Fibroblast of lung (primary cell): ENCODE results near the gene OR2A1.
"Not testable (repeated sequence)": the region's sequence is repeated elsewhere in the genome, so short reads cannot be mapped to it uniquely, and the experiment has no call there.

Experiments used
- EZH2 ChIP-seq: IDR thresholded peaks from 2 replicates; pipeline ENCODE4 v1.5.1; 2012; ENCODE audit warnings: low read length, control low read depth, mild to moderate bottlenecking; ENCODE audit errors: missing control alignments
- TF ChIP-seq, protein P1 (sequence below), 2 donors: IDR thresholded peaks in 1 of 2; conservative IDR thresholded peaks in 1 of 2; 1 replicate in 1 of 2; 2 replicates in 1 of 2; pipeline ENCODE4 v1.5.1; 2011 to 2012; ENCODE audit warnings: low read length in 2 of 2, control low read depth in 1 of 2, inconsistent platforms in 1 of 2, low read depth in 1 of 2, mild to moderate bottlenecking in 1 of 2

DNA sequence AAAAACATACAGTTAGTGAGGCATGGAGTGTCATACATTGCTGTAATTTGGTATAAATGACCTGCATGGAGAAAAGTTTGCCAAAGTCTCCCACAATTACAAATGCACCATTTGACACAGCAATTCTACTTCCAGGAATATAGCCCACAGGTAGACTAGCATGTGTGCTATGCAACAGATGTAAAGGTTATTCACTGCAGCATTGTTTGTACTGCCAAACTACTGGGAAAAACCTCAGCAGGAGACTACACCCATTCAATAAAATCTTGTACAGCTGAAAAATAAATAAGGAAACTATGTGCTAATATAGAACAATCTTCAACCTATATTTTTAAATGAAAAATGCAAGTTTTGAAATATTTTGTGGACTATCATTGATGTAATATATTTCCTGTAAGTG lies 17.8 kb downstream of the OR2A1 start:
- TF ChIP-seq, protein P1, sequence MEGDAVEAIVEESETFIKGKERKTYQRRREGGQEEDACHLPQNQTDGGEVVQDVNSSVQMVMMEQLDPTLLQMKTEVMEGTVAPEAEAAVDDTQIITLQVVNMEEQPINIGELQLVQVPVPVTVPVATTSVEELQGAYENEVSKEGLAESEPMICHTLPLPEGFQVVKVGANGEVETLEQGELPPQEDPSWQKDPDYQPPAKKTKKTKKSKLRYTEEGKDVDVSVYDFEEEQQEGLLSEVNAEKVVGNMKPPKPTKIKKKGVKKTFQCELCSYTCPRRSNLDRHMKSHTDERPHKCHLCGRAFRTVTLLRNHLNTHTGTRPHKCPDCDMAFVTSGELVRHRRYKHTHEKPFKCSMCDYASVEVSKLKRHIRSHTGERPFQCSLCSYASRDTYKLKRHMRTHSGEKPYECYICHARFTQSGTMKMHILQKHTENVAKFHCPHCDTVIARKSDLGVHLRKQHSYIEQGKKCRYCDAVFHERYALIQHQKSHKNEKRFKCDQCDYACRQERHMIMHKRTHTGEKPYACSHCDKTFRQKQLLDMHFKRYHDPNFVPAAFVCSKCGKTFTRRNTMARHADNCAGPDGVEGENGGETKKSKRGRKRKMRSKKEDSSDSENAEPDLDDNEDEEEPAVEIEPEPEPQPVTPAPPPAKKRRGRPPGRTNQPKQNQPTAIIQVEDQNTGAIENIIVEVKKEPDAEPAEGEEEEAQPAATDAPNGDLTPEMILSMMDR (conservative IDR thresholded peaks at IDR 0.05 in 1 of 2, IDR thresholded peaks at IDR 0.05 in 1 of 2; ENCODE audit: low read depth in 1 of 2, low read length in 2 of 2), result not testable (repeated sequence)
- TF ChIP-seq EZH2, result not testable (repeated sequence)
